Osteocyte (in vitro differentiated cells): Measurements from ENCODE around the gene KRTAP10-10. TPM values are rescaled to one million over a fixed set of nuclear protein-coding genes. Genes with fewer than 3 reads are reported as not detected.
A peak's percentile ranks its signal among the peaks of the same experiment; 100 is the strongest.

Source experiments
- DNase-seq: peaks from one replicate; pipeline ENCODE4 v3.0.0; 2021; ENCODE audit warnings: mixed read lengths; ENCODE audit not compliant: unreplicated experiment; ENCODE audit errors: extremely low spot score
- H3K27ac Mint-ChIP-seq: one replicate; pipeline ENCODE4 v1.8.0; 2021; ENCODE audit warnings: mild to moderate bottlenecking, mixed read lengths; ENCODE audit not compliant: unreplicated experiment
- H3K27me3 Mint-ChIP-seq: one replicate; pipeline ENCODE4 v1.8.0; 2021; ENCODE audit warnings: mixed read lengths; ENCODE audit not compliant: unreplicated experiment
- H3K36me3 Mint-ChIP-seq: one replicate; pipeline ENCODE4 v1.8.0; 2021; ENCODE audit warnings: mixed read lengths; ENCODE audit not compliant: unreplicated experiment
- H3K4me1 Mint-ChIP-seq: one replicate; pipeline ENCODE4 v1.8.0; 2021; ENCODE audit warnings: mixed read lengths; ENCODE audit not compliant: unreplicated experiment
- H3K4me3 Mint-ChIP-seq: one replicate; pipeline ENCODE4 v1.8.0; 2021; ENCODE audit warnings: mild to moderate bottlenecking, moderate library complexity, mixed read lengths; ENCODE audit not compliant: unreplicated experiment
- H3K9me3 Mint-ChIP-seq: one replicate; pipeline ENCODE4 v1.8.0; 2021; ENCODE audit warnings: mixed read lengths; ENCODE audit not compliant: unreplicated experiment
- total RNA-seq: library from RNA; stranded (reverse); gene quantifications from 2 replicates; pipeline ENCODE4 v1.2.1, GENCODE V29; 2021
- TF ChIP-seq, protein P1 (sequence below): fragments of 200-600 bp; sonication (generic); IDR thresholded peaks from 2 replicates; pipeline ENCODE4 v1.5.0; 2021; ENCODE audit warnings: antibody characterized with exemption, mild to moderate bottlenecking, moderate library complexity

The KRTAP10-10 gene
- total RNA-seq, 1 donor from 2014 or later, result not detected

DNA sequence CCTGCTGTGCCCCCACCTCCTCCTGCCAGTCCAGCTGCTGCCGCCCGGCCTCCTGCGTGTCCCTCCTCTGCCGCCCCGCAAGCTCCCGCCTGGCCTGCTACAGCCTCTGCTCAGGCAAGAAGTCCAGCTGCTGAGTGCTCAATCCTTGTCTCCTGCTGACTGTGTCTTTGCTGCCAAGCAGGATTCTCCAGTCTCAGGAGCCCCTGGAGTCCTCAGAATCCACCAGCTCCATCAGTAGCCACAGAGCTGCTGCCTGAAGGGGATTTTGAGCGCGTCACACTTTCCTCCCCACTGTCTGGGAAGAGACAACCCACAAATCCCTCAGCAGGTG, 10.0 kb downstream of the KRTAP10-10 start:
- H3K36me3 Mint-ChIP-seq, result no peaks in the 10 kb centered on the region
- H3K4me3 Mint-ChIP-seq, result no peak overlapping the region
- DNase-seq, result no peak
- H3K27ac Mint-ChIP-seq, result no peak overlapping the region
- no peaks in the 10 kb centered on the region for H3K4me1 Mint-ChIP-seq
- TF ChIP-seq, protein P1, sequence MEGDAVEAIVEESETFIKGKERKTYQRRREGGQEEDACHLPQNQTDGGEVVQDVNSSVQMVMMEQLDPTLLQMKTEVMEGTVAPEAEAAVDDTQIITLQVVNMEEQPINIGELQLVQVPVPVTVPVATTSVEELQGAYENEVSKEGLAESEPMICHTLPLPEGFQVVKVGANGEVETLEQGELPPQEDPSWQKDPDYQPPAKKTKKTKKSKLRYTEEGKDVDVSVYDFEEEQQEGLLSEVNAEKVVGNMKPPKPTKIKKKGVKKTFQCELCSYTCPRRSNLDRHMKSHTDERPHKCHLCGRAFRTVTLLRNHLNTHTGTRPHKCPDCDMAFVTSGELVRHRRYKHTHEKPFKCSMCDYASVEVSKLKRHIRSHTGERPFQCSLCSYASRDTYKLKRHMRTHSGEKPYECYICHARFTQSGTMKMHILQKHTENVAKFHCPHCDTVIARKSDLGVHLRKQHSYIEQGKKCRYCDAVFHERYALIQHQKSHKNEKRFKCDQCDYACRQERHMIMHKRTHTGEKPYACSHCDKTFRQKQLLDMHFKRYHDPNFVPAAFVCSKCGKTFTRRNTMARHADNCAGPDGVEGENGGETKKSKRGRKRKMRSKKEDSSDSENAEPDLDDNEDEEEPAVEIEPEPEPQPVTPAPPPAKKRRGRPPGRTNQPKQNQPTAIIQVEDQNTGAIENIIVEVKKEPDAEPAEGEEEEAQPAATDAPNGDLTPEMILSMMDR, result no peak
- peaks cover 6% of the 10 kb centered on the region for H3K27me3 Mint-ChIP-seq
- H3K9me3 Mint-ChIP-seq, result peaks cover 20% of the 10 kb centered on the region

DNA sequence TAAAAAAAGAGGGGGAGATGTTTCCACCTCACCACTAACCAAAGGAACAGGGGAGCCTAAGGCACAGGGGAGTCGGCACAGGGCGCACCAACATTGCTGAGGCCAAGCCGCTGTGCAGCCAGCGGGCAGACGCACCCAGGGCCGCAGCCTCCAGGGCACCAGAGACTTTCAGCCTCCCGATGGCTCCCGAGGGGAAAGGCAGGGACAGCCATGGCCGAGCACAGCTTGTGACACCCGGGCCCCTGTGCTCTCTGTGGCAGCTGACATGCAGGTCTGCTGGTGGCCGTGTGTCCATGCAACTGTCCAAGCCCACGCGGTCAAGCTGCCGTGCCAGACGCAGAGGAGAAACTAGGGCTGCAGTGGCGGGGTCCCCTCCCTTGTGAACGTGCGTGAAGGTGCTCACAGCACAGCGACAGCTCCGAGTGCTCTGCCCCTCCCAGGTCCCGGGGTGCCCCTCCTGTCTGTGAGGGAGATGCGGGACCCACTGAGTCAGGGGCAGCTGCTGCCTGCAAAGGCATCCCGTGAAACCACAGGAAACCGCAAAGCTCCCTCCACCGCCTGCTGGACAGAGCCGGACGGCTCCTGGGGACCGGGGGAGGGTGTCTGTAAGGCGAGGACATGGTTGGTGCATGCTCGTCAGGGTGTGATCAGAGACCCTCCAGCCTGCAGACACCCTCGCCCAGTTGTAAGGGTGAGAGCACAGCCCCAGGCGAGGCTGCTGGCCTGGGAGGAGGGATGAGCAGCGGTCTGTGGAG, 11.6 kb downstream of the KRTAP10-10 start:
- peak; percentile 83 for DNase-seq
- no peak overlapping the region for H3K27ac Mint-ChIP-seq
- peaks cover 6% of the 10 kb centered on the region for H3K27me3 Mint-ChIP-seq
- H3K4me1 Mint-ChIP-seq, result no peaks in the 10 kb centered on the region
- no peaks in the 10 kb centered on the region for H3K36me3 Mint-ChIP-seq
- H3K4me3 Mint-ChIP-seq, result no peak overlapping the region
- H3K9me3 Mint-ChIP-seq, result peaks cover 15% of the 10 kb centered on the region
- TF ChIP-seq, protein P1, result no peak

DNA sequence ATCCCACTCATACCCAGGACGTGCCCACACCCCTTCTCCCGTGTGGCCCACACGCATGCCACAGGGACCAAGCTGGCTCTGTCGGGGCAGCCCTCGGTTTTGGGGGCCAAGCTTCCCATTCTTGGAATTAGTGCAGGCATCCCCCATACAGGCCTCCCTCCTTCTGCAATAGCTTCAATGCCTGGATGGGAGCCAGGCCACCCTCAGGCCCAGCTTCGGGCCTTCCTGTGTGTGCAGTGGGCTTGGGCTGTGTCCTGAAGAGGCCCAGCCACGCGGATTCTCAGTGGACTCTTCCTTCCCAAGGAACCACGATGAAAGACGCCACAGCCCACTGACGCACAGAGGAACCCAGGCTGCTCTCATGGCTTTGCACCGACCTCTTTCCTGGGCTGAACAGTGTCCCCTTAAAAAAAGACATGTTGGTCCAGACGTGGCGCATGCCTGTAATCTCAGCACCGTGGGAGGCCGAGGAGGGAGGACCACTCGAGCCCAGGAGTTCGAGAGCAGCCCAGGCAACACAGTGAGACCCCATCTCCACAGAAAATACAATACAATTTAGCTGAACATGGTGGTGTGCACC, 12.5 kb downstream of the KRTAP10-10 start:
- peak; percentile 77 for DNase-seq
- H3K27ac Mint-ChIP-seq, result no peak overlapping the region
- H3K36me3 Mint-ChIP-seq, result no peaks in the 10 kb centered on the region
- TF ChIP-seq, protein P1, result no peak
- peaks cover 6% of the 10 kb centered on the region for H3K9me3 Mint-ChIP-seq
- no peaks in the 10 kb centered on the region for H3K4me1 Mint-ChIP-seq
- peaks cover 6% of the 10 kb centered on the region for H3K27me3 Mint-ChIP-seq
- no peak overlapping the region for H3K4me3 Mint-ChIP-seq

DNA sequence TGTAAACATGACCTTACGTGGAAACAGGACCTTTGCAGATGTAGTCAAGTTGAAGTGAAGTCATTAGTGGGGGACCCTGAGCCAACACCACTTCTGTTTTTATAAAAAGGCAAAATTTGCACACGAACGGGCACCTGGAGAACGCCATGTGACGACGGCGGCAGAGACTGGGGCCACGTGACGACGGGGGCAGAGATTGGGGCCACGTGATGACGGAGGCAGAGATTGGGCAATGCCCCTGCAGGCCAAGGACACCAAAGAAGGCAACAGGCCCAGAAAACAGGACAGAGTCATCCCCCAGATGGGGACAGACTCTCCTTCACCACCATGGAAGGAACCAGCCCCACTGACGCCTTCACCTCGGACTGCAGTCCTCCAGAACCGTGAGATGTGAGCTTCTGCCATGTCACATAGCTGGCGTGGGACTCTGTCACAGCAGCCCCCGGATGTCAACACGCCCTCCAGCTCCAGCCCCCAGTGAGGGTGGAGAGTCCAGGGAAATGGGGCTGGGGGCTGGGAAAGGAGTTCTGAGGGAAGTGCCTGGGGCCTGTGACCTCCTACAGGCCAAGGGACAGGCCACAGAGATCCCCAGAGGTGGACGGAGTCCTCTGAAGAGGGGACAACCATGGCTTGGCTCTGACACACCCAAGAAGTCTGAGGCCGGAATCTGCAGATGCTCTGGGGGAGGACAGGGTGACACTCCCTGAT, 13.3 kb downstream of the KRTAP10-10 start:
- Mint-ChIP-seq H3K9me3 (no peaks in the 10 kb centered on the region), H3K4me3 (no peak overlapping the region), H3K27me3 (peaks cover 6% of the 10 kb centered on the region), H3K4me1 (no peaks in the 10 kb centered on the region), H3K27ac (no peak overlapping the region), H3K36me3 (no peaks in the 10 kb centered on the region)
- TF ChIP-seq, protein P1, result no peak
- DNase-seq, result peak; percentile 64
